DMS114 treated with DMSO at 0.1 percent for 48 hours (cell line): ENCODE measurements around the gene TSPYL4.
A peak's percentile ranks its signal among the peaks of the same experiment; 100 is the strongest.

Source experiments
- DNase-seq: peaks from one replicate; lab custom pipeline; 2025; ENCODE audit not compliant: unreplicated experiment; lab: John Stamatoyannopoulos, UW

Gene TSPYL4

DNA sequence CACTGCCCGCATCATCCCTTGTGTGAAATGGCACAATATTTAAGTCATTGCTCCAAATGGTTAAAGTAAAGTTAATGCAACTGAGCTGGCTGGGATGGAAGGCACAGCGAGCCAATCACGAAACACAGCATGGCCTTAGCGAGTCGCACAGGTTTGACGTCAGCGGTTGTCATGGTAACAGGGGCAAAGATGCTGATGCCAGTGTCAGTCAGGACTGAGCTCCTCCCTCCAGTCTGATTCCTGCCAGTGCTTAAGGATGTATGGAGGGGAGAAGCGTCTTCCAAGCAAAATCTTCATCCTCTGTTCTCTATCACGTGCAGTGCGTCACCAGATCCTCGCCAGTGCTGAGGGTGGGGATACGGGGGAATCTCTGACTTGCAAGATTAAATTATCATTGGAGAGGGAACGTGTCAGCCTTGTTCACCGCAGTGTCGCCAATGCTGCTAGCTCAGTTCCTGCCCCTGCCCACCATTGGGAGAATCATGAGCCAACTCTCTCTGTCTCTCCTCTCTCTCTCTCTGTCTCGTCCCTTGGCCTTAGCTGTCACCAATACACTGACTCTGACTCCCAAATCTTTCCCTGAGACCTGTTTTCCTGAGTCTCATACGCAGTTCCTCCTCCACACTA is 24.5 kb downstream of the TSPYL4 start:
- peak; percentile 13 for DNase-seq

DNA sequence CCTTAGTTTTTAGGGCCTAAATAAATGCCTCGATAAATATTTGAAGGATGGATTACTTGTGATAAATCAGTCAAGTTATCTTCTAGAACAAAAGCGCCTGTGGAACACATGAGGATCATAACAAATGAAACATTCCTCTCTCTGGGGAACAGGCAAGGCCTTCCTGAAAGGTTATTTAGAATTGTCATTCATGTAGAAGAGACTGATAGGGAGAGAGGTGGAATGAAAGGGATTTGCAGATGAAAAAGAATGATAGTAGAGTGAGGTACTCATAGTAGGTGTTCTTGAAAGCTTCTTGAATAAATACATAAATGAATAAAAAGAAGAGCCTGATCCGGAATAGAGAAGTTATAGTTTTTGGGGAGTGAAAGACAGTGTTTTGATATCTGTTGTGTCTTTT is 30.5 kb downstream of the TSPYL4 start:
- DNase-seq, result no peak

DNA sequence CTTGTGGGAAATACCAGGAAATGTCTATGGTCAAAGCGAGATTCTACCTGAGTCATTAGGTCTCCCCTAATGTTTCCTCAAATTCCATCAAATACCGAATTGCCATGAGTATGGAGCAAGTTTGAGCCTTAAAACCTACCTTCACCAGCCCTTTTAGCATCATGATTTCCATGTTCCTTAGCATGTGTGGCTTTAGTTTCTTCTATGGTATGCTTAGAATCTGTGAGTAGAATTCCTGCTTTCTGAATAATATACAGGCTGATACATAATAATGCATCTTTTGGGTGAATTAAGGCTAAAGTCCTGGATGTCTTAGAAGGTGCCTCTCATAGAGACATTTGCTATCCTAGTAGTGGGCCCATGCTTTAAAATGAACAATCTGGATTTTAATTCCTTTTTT is 32.0 kb downstream of the TSPYL4 start:
- DNase-seq, result no peak

DNA sequence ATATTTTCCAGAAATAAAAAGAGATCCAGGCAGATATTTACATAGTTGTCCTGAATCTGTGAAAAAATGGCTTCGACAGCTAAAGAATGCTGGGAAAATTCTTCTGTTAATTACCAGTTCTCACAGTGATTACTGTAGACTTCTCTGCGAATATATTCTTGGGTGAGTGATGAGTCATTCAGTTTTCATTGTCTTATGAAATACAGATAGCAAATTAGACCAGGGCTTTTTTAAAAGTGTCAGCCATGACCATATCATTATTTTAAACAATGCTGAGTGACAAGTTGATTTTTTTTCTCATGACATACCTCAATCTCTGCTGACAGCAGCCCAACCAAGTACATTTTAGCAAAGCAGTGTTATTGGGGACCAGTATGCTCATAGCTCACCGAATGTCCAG is 32.8 kb downstream of the TSPYL4 start:
- DNase-seq, result no peak

DNA sequence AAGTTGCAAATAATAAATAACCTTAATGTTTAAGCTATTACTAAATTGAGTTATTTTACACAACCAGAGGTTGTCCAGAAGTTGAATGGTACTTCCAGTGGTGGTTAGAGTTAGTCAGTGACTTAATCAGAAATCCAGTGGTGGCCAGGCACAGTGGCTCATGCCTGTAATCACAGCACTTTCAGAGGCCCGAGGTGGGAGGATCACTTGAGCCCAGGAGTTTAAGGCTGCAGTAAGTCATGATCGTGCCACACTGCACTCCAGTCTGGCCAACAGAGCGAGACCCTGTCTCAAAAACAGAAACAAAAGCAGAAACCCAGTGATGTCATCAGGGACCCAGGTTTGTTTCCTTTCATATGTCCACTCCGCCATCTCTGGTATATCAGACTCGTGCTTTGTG is 35.0 kb downstream of the TSPYL4 start:
- DNase-seq, result no peak

DNA sequence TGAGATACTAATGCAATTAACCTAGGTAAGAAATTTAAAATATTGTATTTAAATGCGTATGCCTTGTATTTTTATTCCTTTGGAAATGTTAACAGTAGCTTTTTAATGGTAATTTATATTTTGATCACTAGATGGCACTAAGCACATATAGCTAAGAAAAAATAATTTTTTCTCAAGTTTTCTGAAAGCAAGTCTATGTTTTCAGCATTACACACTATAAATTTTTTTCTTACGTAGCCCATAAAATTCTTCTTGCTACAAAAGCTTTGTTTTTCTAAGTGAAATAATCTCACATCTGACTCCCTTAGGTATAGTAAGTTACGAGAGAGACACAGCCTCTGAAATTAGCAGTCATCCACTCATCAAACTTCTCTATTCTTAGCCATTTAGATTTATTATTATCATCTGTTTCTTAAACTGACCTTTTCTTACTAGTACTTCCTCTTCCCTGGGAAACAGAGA is 35.7 kb downstream of the TSPYL4 start:
- peak; percentile 31 for DNase-seq

DNA sequence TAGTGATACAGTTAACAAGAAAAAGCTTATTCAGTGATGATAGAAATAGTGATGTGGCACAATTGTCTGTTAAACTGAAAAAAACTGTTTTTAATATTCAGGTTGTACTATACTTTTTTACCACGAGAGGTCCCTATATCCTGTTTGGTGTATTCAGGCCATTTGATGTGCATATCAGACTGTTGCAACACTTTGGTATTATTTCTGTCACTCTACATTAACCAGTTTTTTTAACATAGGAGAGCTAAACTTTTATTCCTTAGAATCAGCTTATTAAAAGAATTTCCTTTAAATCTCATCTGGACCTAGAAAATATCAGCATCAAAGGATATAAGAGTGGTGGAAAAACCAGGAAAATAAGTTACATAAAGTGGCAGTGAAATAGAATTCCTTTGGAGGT is 36.8 kb downstream of the TSPYL4 start:
- DNase-seq, result peak; percentile 36

DNA sequence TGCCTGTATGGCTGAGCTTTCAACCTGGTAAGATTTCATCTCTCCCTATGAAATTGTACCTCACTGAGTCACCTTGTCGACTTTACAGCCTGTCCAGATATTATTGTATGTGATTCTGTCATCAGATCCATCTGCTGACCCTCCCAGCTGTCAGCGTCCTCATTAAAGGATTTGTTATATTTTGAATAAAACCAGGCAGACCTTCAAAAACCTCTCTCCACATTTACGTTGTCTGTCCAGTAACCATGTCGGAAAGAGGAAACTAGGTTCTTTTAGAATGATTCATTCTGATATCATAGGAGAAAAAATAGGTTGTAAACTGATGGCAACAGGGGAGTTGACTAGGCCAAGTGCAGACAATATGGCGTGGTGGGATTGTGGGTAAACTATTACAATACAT is 38.5 kb downstream of the TSPYL4 start:
- no peak for DNase-seq

DNA sequence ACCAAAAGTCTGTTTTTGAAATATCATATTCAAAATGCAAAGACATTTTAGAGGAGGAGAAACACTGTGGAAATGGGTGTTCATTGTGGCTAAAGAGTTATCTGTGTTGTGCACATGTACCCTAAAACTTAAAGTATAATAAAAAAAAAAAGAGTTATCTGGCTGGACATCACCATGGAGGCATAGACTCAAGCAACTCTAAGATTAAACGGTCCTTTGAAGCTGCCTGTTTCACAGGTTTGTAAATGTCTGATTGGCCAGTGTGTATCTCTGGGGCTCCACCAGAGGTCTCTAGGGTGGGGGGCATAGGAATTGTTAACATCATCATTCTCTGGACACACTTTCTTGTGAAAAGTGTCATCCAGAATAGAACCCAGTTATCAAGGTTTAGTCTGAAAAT is 39.2 kb downstream of the TSPYL4 start:
- no peak for DNase-seq

DNA sequence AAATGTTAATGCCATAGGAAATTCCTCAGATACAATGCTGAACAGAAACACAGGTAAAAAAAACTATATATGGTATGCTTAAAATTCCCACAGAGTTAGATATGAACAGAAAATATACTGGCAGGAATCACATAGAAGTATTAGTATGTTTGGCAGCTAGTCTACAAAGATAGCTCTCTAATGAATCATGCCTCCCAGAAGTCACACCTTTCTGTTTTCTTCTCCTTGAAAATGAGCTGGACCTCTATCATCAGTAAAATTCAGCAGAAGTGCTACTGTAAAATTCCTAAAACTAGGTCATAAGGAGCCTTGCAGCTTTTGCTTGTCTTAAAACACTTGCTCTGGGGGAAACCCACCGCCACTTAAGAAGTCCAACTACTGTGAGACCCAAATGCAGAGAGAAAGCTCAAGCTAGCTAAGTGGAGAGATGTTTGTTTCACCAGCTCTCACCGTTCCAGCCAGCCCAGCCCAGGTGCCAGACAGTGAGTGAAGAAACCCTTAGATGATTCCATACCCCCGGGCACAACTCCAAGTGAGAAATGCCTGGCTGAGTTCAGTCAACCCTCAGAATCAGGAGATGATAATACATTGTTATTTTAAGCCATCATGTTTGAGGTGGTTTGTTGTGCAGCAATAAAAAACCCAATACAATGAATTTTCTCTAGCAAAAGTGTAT is 43.0 kb downstream of the TSPYL4 start:
- no peak for DNase-seq

DNA sequence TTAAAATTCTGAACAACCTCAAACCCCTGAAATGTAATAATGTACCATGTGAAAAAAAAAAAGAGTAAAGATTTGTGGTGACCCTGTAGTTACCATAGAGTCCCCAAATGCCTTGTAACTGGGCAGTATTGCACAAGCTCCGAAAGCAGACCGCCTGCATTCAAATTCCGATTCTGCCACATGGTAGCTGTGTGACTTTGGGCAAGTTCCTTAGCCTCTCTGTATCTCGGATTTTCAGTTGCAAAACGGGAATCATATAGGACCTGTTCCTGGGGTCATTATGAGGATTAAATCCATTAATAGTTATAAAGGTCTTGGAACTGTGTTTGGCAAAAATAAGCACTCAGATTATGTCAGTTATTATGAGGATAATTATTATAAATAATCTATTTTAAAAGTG is 43.6 kb downstream of the TSPYL4 start:
- DNase-seq, result no peak

DNA sequence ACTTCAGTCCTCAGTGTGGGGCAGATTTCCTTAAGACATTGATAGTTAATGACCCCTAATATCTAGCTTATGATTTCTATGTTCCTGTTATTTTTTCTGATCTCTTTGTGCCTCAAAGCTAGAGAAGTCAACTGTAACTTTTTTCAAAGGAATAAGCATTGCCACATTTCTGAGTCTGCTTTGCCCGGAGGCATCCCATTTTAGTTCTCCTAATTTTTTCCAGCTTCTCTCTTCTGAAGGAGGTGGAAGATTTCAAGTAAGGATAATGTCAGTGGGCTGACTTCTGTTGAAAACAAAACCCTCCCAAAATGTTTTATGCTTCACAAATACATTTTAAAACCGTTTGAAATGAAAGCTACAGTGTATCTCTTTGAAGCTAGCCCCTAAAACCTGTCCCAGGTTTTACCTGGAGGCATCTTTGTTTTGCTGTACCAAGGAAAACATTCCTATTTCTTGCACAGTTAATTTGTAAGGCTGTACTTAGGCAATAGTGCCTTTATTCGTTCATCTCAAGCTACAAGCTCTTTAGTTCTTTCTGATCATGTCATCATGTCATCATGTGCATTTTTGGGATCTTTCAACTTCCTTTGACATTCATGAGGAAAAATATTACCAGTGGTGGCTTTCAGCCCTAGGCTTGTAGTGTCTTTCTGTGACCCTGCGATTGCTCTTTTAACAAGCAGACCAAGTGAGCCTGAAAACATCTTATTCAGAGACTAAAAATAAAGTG is 45.7 kb downstream of the TSPYL4 start:
- no peak for DNase-seq

DNA sequence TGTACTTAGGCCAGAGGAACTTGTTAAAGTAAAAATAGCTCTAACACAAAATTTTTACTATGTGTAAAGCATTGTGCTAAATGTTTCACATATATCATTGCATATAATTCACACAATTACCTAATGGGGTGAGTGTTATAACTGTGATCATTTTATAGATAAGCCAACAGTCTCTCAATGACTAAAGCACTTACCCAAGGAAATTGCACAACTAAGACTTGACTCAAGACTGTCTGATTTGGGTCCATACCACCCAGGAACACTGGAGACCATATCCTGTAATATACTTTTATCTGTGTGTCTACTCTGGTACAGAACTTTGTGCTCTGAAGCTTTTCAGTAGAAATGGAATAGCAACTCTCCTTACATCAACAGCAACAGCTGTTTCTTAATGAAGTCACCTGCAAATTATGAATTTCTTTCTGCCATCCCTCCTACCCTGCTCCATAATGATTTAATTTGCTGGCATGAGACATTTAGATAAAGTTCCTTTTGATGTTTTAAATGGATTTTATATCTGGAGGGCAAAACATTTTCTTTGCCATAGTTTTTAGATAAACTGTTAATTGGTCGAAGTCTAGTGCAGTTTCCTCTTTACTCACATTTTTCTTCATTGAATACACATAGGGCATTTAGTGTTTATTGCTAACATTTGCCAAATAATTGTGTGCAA is 47.5 kb downstream of the TSPYL4 start:
- no peak for DNase-seq

DNA sequence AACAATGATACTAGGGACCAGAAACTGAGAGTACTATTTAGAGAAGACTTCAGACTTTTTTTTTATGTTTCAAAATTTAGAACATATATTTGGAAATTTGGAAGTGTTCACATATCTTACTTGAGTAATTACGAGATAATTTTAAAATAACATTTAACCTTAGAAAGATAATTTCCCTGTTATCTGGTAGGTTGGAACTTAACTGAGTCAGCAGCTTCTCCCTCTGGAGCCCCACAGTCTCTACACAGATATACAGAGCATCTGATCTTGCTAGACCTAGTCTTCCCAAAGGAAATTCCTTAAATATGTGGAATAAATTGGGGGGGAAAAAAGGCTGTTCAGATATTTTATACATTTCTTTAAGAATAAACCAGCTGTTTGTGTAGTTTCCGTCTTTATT is 48.6 kb downstream of the TSPYL4 start:
- DNase-seq, result no peak

DNA sequence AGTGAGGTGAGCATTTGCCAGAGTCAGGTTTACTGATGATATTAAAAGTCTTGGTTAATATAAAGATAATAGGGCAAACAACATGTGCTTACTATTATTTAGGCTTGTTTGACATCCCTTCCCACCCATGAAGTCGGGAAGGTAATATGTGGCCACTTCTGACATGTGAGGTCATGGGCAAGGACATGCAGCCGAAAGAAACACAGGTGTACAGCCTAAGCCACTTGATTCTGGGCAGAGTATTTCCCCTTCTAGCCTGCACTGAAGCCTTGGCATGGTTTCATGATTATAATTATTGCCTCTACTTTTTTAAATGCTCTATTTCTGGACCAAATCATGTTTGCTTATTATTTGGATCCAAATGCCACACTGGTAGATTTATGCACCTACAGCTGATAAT is 52.3 kb downstream of the TSPYL4 start:
- no peak for DNase-seq

DNA sequence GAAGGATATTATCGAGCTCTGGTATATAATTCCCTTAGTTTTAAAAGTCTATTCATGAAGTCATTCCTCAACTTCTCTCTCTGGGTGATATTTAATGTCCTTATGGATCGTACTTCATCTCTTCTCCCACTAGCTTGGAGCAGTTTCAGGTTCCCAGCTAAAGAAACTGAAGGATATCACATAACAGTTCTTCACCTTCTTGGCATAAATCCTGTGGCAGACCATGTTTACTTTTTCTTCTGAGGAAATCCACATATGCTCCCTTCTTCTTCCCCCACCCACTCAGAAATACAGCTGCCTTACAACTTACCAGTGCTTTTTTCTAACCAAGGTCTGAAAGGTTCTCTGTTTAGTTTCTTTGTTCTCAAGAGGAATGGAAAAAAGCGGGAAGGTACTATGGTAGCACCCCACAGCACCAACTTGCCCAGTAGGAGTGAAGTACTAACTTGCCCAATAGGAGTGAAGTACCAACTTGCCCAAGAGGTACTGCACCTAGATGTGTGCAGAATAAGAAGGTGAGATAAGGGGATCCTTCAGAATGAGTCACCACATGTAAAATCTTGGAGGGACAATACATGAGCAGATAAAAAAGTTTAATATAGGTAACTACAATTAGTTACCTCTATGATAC is 53.1 kb downstream of the TSPYL4 start:
- no peak for DNase-seq
